ENCODE data around the gene RPL32. TPM values are rescaled to one million over a fixed set of nuclear protein-coding genes. Genes with fewer than 3 reads are reported as not detected.

Gene RPL32
- polyA plus RNA-seq, 2 donors: 2,267 to 2,386 TPM

DNA sequence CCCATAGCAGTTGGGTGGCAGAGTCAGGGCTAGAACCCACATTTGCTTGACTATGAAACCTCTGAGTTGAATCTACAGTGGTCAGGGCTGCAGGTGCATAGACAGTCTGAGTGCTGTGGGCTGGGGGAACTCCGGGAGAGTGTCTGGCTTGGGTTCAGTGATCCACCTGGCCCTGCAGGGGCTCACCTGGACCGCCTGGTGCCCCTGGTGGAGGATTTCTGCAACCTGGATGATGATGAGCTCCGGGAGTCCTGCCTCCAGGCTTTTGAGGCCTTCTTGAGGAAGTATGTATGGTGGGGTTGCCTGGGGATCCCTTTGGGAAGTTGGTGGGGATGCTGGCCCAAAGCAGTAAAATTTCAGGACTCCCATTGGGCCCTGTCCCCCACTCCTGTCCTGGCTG, 28.6 kb downstream of the RPL32 start:
- peaks cover 0 to 9% of the 10 kb centered on the region in 2 donors for H3K36me3 ChIP-seq (ENCODE audit: control insufficient read depth in 2 of 2, insufficient read depth in 2 of 2, low read length in 1 of 2)
- peaks cover 0 to 10% of the 10 kb centered on the region in 2 donors for H3K4me1 ChIP-seq (ENCODE audit: control insufficient read depth in 2 of 2, insufficient read depth in 2 of 2, low read length in 1 of 2)
- WGBS, 2 donors: 88 to 89% methylated on average over 2 to 3 of the region's 3 CpGs
- H3K27me3 ChIP-seq (ENCODE audit: control insufficient read depth in 1 of 2, insufficient read depth in 2 of 2, low read length in 2 of 2): no peaks in the 10 kb centered on the region
- H3K27ac ChIP-seq (ENCODE audit: low read depth in 2 of 2, low read length in 1 of 2): no peak overlapping the region
- no peak overlapping the region for H3K4me3 ChIP-seq (ENCODE audit: low read depth in 1 of 2, low read length in 2 of 2)
- no peaks in the 10 kb centered on the region for H3K9me3 ChIP-seq (ENCODE audit: control insufficient read depth in 2 of 2, insufficient read depth in 1 of 2, low read depth in 1 of 2, low read length in 1 of 2)

GRCh38 chr3:12810961-12811360, 30.4 kb downstream of the RPL32 start:
- 72 to 75% methylated on average over 5 of the region's 5 CpGs for WGBS, 2 donors
- Histone ChIP-seq H3K36me3 (ENCODE audit: control insufficient read depth in 2 of 2, insufficient read depth in 2 of 2, low read length in 1 of 2) (peaks cover 0 to 2% of the 10 kb centered on the region in 2 donors), H3K4me3 (ENCODE audit: low read depth in 1 of 2, low read length in 2 of 2) (no peak overlapping the region)

GRCh38 chr3:12810013-12810780, 31.2 kb downstream of the RPL32 start:
- 1 to 2% methylated on average over 50 of the region's 50 CpGs for WGBS, 2 donors
- Histone ChIP-seq H3K4me3 (ENCODE audit: low read depth in 1 of 2, low read length in 2 of 2) (peak overlapping the region; percentile 61 to 63), H3K36me3 (ENCODE audit: control insufficient read depth in 2 of 2, insufficient read depth in 2 of 2, low read length in 1 of 2) (peaks cover 0 to 2% of the 10 kb centered on the region in 2 donors), H3K27ac (ENCODE audit: low read depth in 2 of 2, low read length in 1 of 2) (peak overlapping the region; percentile 47 to 70), H3K4me1 (ENCODE audit: control insufficient read depth in 2 of 2, insufficient read depth in 2 of 2, low read length in 1 of 2) (peaks cover 0 to 10% of the 10 kb centered on the region in 2 donors), H3K27me3 (ENCODE audit: control insufficient read depth in 1 of 2, insufficient read depth in 2 of 2, low read length in 2 of 2) (no peaks in the 10 kb centered on the region), H3K9me3 (ENCODE audit: control insufficient read depth in 2 of 2, insufficient read depth in 1 of 2, low read depth in 1 of 2, low read length in 1 of 2) (no peaks in the 10 kb centered on the region)

More at GRCh38 chr3:12810961-12811360, 30.4 kb downstream of the RPL32 start:
- peaks cover 0 to 10% of the 10 kb centered on the region in 2 donors for H3K4me1 ChIP-seq (ENCODE audit: control insufficient read depth in 2 of 2, insufficient read depth in 2 of 2, low read length in 1 of 2)
- no peaks in the 10 kb centered on the region for H3K9me3 ChIP-seq (ENCODE audit: control insufficient read depth in 2 of 2, insufficient read depth in 1 of 2, low read depth in 1 of 2, low read length in 1 of 2)
- no peak overlapping the region for H3K27ac ChIP-seq (ENCODE audit: low read depth in 2 of 2, low read length in 1 of 2)
- H3K27me3 ChIP-seq (ENCODE audit: control insufficient read depth in 1 of 2, insufficient read depth in 2 of 2, low read length in 2 of 2): no peaks in the 10 kb centered on the region

DNA sequence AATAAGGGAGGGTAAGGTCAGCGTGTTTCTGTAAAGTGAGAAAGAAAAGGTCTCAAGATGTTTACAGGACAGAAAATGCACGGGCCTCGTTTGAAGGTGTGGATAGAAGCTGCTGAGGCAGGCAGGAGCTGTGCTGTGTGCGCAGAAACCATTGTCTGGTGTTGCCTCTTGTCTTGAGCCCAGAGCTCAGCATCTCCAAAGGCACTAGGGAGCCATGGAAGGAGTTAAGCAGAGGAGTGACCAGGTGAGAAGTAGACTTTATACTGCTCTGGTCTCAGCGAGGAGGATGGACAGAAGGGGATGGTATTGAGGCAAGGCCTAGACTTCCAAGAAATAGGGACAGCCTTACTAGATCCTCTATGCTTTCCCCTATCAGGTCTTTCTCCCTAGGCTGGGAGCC, 31.9 kb downstream of the RPL32 start:
- Histone ChIP-seq H3K4me1 (ENCODE audit: control insufficient read depth in 2 of 2, insufficient read depth in 2 of 2, low read length in 1 of 2) (peaks cover 0 to 10% of the 10 kb centered on the region in 2 donors), H3K27me3 (ENCODE audit: control insufficient read depth in 1 of 2, insufficient read depth in 2 of 2, low read length in 2 of 2) (no peaks in the 10 kb centered on the region), H3K27ac (ENCODE audit: low read depth in 2 of 2, low read length in 1 of 2) (no peak overlapping the region), H3K4me3 (ENCODE audit: low read depth in 1 of 2, low read length in 2 of 2) (peak overlapping the region in 1 of 2 donors; percentile 63), H3K9me3 (ENCODE audit: control insufficient read depth in 2 of 2, insufficient read depth in 1 of 2, low read depth in 1 of 2, low read length in 1 of 2) (no peaks in the 10 kb centered on the region), H3K36me3 (ENCODE audit: control insufficient read depth in 2 of 2, insufficient read depth in 2 of 2, low read length in 1 of 2) (no peaks in the 10 kb centered on the region)
- 92 to 94% methylated on average over 5 of the region's 5 CpGs for WGBS, 2 donors

DNA sequence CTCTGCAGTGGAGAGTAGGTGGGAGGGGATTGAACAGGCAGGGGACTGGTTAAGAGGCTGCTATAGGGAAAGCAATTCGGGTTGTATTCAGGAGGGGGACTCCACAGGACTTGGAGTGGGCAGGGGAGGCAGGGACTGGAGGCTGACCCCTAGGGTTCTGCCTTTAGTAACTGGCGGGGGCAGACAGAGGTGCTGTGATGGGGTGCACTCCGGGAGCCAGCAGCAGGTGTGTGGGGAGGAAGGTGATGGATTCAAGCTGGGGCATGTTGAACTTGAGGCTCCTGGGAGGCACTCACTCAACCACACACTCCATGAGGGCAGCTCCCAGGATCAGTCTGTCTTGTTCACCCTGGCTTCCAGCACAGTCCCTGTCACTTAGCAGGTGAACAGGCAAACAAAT, 32.4 kb downstream of the RPL32 start:
- H3K27me3 ChIP-seq (ENCODE audit: control insufficient read depth in 1 of 2, insufficient read depth in 2 of 2, low read length in 2 of 2): no peaks in the 10 kb centered on the region
- H3K4me3 ChIP-seq (ENCODE audit: low read depth in 1 of 2, low read length in 2 of 2): no peak overlapping the region
- no peaks in the 10 kb centered on the region for H3K9me3 ChIP-seq (ENCODE audit: control insufficient read depth in 2 of 2, insufficient read depth in 1 of 2, low read depth in 1 of 2, low read length in 1 of 2)
- H3K27ac ChIP-seq (ENCODE audit: low read depth in 2 of 2, low read length in 1 of 2): no peak overlapping the region
- H3K4me1 ChIP-seq (ENCODE audit: control insufficient read depth in 2 of 2, insufficient read depth in 2 of 2, low read length in 1 of 2): peaks cover 0 to 10% of the 10 kb centered on the region in 2 donors
- no peaks in the 10 kb centered on the region for H3K36me3 ChIP-seq (ENCODE audit: control insufficient read depth in 2 of 2, insufficient read depth in 2 of 2, low read length in 1 of 2)
- 86 to 90% methylated on average over 3 of the region's 3 CpGs for WGBS, 2 donors

DNA sequence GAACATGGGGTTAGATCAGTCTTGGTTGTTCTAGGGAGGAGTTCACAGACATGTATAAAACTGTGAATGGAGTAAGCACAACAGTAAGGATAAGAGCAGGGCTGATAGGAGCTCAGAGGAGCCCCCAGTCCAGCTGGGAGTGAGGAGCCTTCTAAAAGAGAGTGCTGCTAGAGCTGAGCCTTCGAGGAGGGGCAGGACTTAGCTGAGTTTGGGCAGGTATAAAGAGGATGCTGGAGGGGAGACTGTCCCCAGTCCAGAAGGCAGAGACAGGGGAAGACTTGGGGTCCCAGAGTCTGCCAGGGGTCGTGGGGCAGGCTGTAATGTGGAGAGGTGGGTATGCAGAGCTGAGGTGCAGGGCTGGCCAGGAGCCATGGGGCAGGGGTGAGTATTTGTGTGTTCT, 32.8 kb downstream of the RPL32 start:
- H3K4me1 ChIP-seq (ENCODE audit: control insufficient read depth in 2 of 2, insufficient read depth in 2 of 2, low read length in 1 of 2): peaks cover 0 to 10% of the 10 kb centered on the region in 2 donors
- H3K36me3 ChIP-seq (ENCODE audit: control insufficient read depth in 2 of 2, insufficient read depth in 2 of 2, low read length in 1 of 2): no peaks in the 10 kb centered on the region
- no peak overlapping the region for H3K27ac ChIP-seq (ENCODE audit: low read depth in 2 of 2, low read length in 1 of 2)
- H3K27me3 ChIP-seq (ENCODE audit: control insufficient read depth in 1 of 2, insufficient read depth in 2 of 2, low read length in 2 of 2): no peaks in the 10 kb centered on the region
- 67 to 74% methylated on average over 2 of the region's 2 CpGs for WGBS, 2 donors
- no peaks in the 10 kb centered on the region for H3K9me3 ChIP-seq (ENCODE audit: control insufficient read depth in 2 of 2, insufficient read depth in 1 of 2, low read depth in 1 of 2, low read length in 1 of 2)
- H3K4me3 ChIP-seq (ENCODE audit: low read depth in 1 of 2, low read length in 2 of 2): no peak overlapping the region

DNA sequence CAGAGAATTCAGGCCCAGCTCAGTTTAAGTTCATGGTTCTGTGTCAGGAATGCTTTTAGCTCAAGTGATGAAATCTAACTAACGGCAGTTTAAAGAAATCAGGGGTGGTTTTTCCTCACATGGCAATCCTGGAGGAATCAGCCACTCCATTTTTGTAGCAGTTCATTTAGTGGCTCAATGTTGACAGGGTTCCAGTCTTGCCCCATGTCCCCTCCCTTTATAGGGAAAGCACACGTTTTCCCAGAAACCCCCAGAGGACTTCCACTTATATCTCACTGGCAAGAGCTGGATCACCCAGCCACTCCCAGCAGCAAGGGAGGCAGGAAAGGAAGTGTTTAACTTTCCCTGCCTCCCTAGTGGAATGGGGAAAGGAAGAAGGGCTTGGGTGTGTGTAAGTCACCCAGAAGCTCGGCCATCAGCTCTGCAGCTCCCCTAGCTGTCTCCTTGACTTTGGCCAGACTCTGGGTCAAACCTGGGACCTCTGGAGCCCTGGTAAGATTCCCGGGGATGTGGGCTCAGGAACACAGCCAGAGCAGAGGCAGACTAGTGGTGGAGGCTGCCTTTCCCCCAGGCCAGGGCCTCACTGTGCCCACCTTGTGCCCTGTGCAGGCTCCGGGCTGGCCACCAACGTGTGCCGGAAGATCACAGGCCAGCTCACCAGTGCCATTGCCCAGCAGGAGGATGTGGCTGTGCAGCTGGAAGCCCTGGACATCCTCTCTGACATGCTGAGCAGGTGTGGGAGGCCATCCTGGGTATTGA, 33.6 kb downstream of the RPL32 start:
- no peaks in the 10 kb centered on the region for H3K27me3 ChIP-seq (ENCODE audit: control insufficient read depth in 1 of 2, insufficient read depth in 2 of 2, low read length in 2 of 2)
- no peaks in the 10 kb centered on the region for H3K9me3 ChIP-seq (ENCODE audit: control insufficient read depth in 2 of 2, insufficient read depth in 1 of 2, low read depth in 1 of 2, low read length in 1 of 2)
- no peaks in the 10 kb centered on the region for H3K36me3 ChIP-seq (ENCODE audit: control insufficient read depth in 2 of 2, insufficient read depth in 2 of 2, low read length in 1 of 2)
- 85 to 89% methylated on average over 7 of the region's 7 CpGs for WGBS, 2 donors
- H3K4me1 ChIP-seq (ENCODE audit: control insufficient read depth in 2 of 2, insufficient read depth in 2 of 2, low read length in 1 of 2): peaks cover 0 to 10% of the 10 kb centered on the region in 2 donors
- H3K4me3 ChIP-seq (ENCODE audit: low read depth in 1 of 2, low read length in 2 of 2): no peak overlapping the region
- H3K27ac ChIP-seq (ENCODE audit: low read depth in 2 of 2, low read length in 1 of 2): no peak overlapping the region

- no peaks in the 10 kb centered on the region for H3K9me3 ChIP-seq (ENCODE audit: control insufficient read depth in 2 of 2, insufficient read depth in 1 of 2, low read depth in 1 of 2, low read length in 1 of 2)
- H3K27ac ChIP-seq (ENCODE audit: low read depth in 2 of 2, low read length in 1 of 2): no peak overlapping the region
- 94 to 95% methylated on average over 9 of the region's 9 CpGs for WGBS, 2 donors
- no peak overlapping the region for H3K4me3 ChIP-seq (ENCODE audit: low read depth in 1 of 2, low read length in 2 of 2)
- no peaks in the 10 kb centered on the region for H3K27me3 ChIP-seq (ENCODE audit: control insufficient read depth in 1 of 2, insufficient read depth in 2 of 2, low read length in 2 of 2)
- no peaks in the 10 kb centered on the region for H3K36me3 ChIP-seq (ENCODE audit: control insufficient read depth in 2 of 2, insufficient read depth in 2 of 2, low read length in 1 of 2)
- peaks cover 0 to 10% of the 10 kb centered on the region in 2 donors for H3K4me1 ChIP-seq (ENCODE audit: control insufficient read depth in 2 of 2, insufficient read depth in 2 of 2, low read length in 1 of 2)
Observed at GRCh38 chr3:12807066-12807465, 34.3 kb downstream of the RPL32 start.

GRCh38 chr3:12803371-12803770, 38.0 kb downstream of the RPL32 start:
- WGBS, 2 donors: 94 to 96% methylated on average over 12 of the region's 12 CpGs
- Histone ChIP-seq H3K9me3 (ENCODE audit: control insufficient read depth in 2 of 2, insufficient read depth in 1 of 2, low read depth in 1 of 2, low read length in 1 of 2) (no peaks in the 10 kb centered on the region), H3K36me3 (ENCODE audit: control insufficient read depth in 2 of 2, insufficient read depth in 2 of 2, low read length in 1 of 2) (no peaks in the 10 kb centered on the region), H3K27me3 (ENCODE audit: control insufficient read depth in 1 of 2, insufficient read depth in 2 of 2, low read length in 2 of 2) (no peaks in the 10 kb centered on the region), H3K4me3 (ENCODE audit: low read depth in 1 of 2, low read length in 2 of 2) (no peak overlapping the region), H3K27ac (ENCODE audit: low read depth in 2 of 2, low read length in 1 of 2) (no peak overlapping the region), H3K4me1 (ENCODE audit: control insufficient read depth in 2 of 2, insufficient read depth in 2 of 2, low read length in 1 of 2) (no peaks in the 10 kb centered on the region)

Data from esophagus (tissue), 2 donors.